NCI-H2107 treated with DMSO at 0.1 percent for 48 hours (cell line): Measurements from ENCODE around the gene OR2AG1.

Source experiments
- DNase-seq: peaks from one replicate; lab custom pipeline; 2025; ENCODE audit not compliant: unreplicated experiment; lab: John Stamatoyannopoulos, UW

OR2AG1 gene

GRCh38 chr11:6782720-6783119 lies at the start of gene OR2AG1:
OR2AG1 (plus strand) TSS chr11:6783020; CDS start chr11:6785038, 2,018 bp downstream.
- DNase-seq = no peak

- DNase-seq = no peak
Observed at GRCh38 chr11:6733326-6734275, 49.2 kb upstream of the OR2AG1 start.

- no peak for DNase-seq
Observed at GRCh38 chr11:6734616-6735015, 48.2 kb upstream of the OR2AG1 start.

- DNase-seq = no peak
Observed at GRCh38 chr11:6735306-6735705, 47.5 kb upstream of the OR2AG1 start.

- DNase-seq = no peak
Observed at GRCh38 chr11:6736495-6737121, 46.2 kb upstream of the OR2AG1 start.

GRCh38 chr11:6737872-6738466 lies 44.9 kb upstream of the OR2AG1 start:
- DNase-seq = peak; percentile 16

GRCh38 chr11:6738590-6738989 lies 44.2 kb upstream of the OR2AG1 start:
- no peak for DNase-seq

- no peak for DNase-seq
Observed at GRCh38 chr11:6742260-6742659, 40.6 kb upstream of the OR2AG1 start.

- DNase-seq = no peak
Observed at GRCh38 chr11:6745018-6745417, 37.8 kb upstream of the OR2AG1 start.

- DNase-seq = no peak
Observed at GRCh38 chr11:6745465-6746015, 37.3 kb upstream of the OR2AG1 start.

GRCh38 chr11:6746086-6746618 lies 36.7 kb upstream of the OR2AG1 start:
- no peak for DNase-seq

- no peak for DNase-seq
Observed at GRCh38 chr11:6746626-6747025, 36.2 kb upstream of the OR2AG1 start.

- DNase-seq = no peak
Observed at GRCh38 chr11:6747097-6747668, 35.6 kb upstream of the OR2AG1 start.

- peak; percentile 2 for DNase-seq
Observed at GRCh38 chr11:6755303-6755952, 27.4 kb upstream of the OR2AG1 start.

- no peak for DNase-seq
Observed at GRCh38 chr11:6755953-6756347, 26.9 kb upstream of the OR2AG1 start.

- DNase-seq = peak; percentile 14
Observed at GRCh38 chr11:6757373-6757967, 25.4 kb upstream of the OR2AG1 start.

GRCh38 chr11:6771926-6772893 lies 10.6 kb upstream of the OR2AG1 start, which contains the start of gene OR2AG2:
OR2AG2 (minus strand) TSS chr11:6771976; CDS start chr11:6768957, 3,019 bp downstream.
- no peak for DNase-seq

GRCh38 chr11:6778518-6778917 lies 4.3 kb upstream of the OR2AG1 start:
- DNase-seq = no peak

- DNase-seq = no peak
Observed at GRCh38 chr11:6780829-6781228, 2.0 kb upstream of the OR2AG1 start.
